IPS-18a (cell line): ENCODE results near the gene PANX3.

ENCODE experiments used
- H3K27ac ChIP-seq: one replicate; pipeline ENCODE4 v1.5.1; 2013; ENCODE audit warnings: low read length
- H3K27me3 ChIP-seq: one replicate; pipeline ENCODE4 v1.6.1; 2013; ENCODE audit warnings: mild to moderate bottlenecking, low read length; ENCODE audit not compliant: control insufficient read depth, insufficient read depth
- H3K36me3 ChIP-seq: one replicate; pipeline ENCODE4 v1.6.1; 2013; ENCODE audit warnings: low read depth, low read length; ENCODE audit not compliant: control insufficient read depth
- H3K4me1 ChIP-seq: one replicate; pipeline ENCODE4 v1.6.1; 2013; ENCODE audit warnings: low read depth, low read length; ENCODE audit not compliant: control insufficient read depth
- H3K4me3 ChIP-seq: one replicate; pipeline ENCODE4 v1.5.1; 2013; ENCODE audit warnings: low read length
- H3K9ac ChIP-seq: one replicate; pipeline ENCODE4 v1.6.1; 2013; ENCODE audit warnings: mild to moderate bottlenecking, low read length, moderate library complexity
- H3K9me3 ChIP-seq: one replicate; pipeline ENCODE4 v1.6.1; 2013; ENCODE audit warnings: low read depth, low read length; ENCODE audit not compliant: control insufficient read depth

The PANX3 gene

DNA sequence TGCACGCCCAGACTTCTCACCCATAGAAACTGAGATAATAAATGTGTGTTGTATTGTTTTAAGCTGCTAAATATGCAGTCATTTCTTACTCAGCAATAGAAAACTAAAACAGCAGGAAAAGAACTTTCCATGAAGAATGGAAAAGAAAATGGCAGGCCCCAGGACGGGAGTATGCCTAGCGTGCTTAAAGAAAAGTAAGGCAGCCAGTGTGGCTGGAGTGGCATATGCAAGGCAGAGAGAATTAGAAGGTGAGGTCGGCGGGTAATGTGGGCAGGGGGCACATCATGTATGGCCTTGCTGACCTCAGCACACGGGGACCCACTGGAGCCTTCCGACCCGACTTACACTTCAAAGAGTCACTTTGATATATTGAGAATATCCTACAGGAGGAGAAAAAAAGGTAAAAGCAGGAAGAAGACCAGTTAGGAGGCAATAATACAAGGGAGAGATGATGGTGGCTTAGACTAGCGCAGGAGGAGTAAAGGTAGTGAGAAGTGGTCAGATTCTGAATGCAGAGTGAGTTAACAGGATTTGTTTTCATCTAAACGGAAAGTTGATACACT, 31.9 kb downstream of the PANX3 start:
- Histone ChIP-seq H3K4me3 (no peak overlapping the region), H3K36me3 (no peaks in the 10 kb centered on the region), H3K9ac (no peak overlapping the region), H3K9me3 (no peaks in the 10 kb centered on the region), H3K4me1 (peaks cover 6% of the 10 kb centered on the region), H3K27me3 (no peaks in the 10 kb centered on the region), H3K27ac (no peak overlapping the region)

DNA sequence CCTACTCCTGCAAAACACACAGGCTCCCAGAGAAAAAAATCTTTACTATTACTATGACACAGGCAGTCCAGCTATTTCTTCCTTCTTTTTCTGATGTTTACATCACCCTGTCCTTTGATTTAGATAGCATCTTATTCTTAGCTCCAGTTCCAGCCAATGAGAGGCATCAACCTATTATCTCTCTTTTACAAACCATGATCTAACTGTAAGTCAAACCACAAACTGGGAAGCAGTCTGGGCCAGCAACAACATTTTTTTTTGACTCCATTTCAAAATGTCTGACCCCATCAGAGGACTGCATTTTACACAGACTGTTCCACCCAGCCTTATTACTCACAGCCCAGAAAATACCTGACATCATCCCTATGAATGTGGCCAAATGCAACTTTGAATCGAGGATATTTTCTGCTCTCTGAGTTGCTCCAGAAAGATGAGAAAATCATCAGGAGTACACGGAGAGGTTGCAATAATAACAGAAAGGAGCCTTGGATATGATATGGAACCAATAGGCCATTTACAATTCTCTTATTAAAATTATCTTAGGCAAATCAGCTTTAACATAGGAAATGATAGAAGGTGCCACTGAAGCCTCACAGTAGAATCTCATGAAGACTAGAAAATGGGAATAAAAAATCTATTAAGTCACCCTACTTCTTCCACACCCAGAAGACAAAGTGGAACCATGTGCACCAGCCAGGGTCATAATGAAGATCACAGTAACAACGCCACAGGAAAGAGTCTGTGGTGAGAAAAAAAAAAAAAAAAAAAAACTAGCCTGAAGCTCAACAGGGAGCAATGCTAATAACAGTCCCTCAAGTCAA, 32.6 kb downstream of the PANX3 start:
- Histone ChIP-seq H3K36me3 (no peaks in the 10 kb centered on the region), H3K4me1 (peaks cover 6% of the 10 kb centered on the region), H3K27ac (no peak overlapping the region), H3K9ac (no peak overlapping the region), H3K9me3 (no peaks in the 10 kb centered on the region), H3K27me3 (no peaks in the 10 kb centered on the region), H3K4me3 (no peak overlapping the region)

DNA sequence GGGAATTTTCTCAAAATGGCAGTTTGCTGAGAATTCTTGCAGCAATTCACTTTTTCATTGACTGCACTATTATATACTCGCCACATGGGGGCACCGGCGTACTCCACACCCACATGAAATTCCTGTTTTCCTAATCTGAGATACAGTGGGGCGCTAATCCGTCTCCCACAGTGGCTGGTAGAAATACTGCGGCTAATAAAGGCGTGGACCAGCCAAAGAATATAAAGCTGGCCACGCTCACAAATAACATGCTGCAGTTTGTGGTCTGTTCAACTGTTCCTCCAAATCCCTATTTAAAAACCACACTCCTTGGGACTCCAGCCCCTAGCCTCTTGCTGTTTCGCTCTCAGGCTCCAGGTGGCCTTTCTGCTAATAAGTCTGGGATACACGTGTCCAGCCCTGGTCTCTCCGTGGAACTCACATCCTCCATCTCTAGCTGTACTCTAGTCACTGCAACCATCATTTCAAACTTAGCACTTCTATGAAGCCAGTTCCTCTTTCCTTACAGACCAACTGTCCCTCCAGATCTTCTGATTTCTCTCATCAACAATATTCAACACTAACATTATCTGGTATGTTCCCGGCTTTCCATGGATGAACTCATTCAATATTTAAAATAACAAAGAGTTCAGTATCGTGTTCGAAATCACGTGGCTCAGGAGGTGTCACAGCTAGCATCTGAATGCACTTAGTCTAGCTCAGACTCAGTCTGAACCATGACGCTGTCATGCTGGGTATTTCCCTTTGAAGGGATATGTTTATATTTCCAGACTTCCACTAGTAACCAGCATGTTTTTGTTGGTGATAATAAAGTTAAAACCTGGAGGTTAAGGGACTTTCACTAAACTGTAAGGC, 33.4 kb downstream of the PANX3 start:
- H3K27ac ChIP-seq, result no peak overlapping the region
- peak overlapping the region; percentile 40 for H3K4me3 ChIP-seq
- no peaks in the 10 kb centered on the region for H3K9me3 ChIP-seq
- H3K4me1 ChIP-seq, result peaks cover 6% of the 10 kb centered on the region
- H3K27me3 ChIP-seq, result no peaks in the 10 kb centered on the region
- H3K9ac ChIP-seq, result no peak overlapping the region
- H3K36me3 ChIP-seq, result no peaks in the 10 kb centered on the region

DNA sequence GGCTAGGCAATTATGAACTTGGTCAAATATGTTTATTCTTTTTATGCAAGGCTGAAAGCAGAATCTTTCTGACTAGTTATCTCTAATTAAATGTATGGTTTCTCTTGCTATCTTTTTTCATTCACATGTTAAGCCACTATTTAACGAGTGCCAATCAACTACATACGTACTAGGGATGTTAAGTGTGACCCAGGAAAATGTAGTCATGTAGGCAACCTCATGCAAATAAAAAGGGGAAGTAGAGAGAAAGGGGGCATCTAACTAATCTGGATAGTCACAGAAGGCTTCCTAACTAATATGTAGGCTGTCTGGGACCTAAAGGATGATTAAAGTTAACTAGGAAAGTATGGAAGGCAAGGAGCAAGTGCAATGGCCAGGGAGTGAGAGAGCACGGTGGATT, 34.9 kb downstream of the PANX3 start:
- no peak overlapping the region for H3K4me3 ChIP-seq
- no peak overlapping the region for H3K9ac ChIP-seq
- peaks cover 6% of the 10 kb centered on the region for H3K4me1 ChIP-seq
- no peaks in the 10 kb centered on the region for H3K9me3 ChIP-seq
- no peak overlapping the region for H3K27ac ChIP-seq
- no peaks in the 10 kb centered on the region for H3K27me3 ChIP-seq
- no peaks in the 10 kb centered on the region for H3K36me3 ChIP-seq

DNA sequence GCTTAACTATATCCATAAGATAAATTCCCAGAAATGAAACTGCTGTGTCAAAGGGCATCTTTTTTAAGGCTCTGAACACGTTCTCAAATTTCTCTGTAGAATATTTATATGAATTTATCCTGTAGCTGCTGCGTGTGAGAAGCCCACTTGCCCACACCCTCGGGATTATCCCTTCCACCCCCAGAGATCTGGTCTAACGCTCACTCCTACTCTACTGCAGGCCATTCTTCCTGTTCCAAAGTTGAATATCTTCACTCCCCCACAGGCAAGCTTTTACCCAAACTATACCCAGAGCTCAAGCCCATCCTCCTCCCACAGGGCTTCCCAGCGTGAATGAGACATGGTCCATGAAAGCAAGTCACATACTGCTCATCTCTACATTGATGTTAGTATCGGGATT, 37.4 kb downstream of the PANX3 start:
- no peaks in the 10 kb centered on the region for H3K9me3 ChIP-seq
- no peaks in the 10 kb centered on the region for H3K36me3 ChIP-seq
- H3K27me3 ChIP-seq, result no peaks in the 10 kb centered on the region
- H3K4me1 ChIP-seq, result peaks cover 6% of the 10 kb centered on the region
- no peak overlapping the region for H3K27ac ChIP-seq
- no peak overlapping the region for H3K4me3 ChIP-seq
- no peak overlapping the region for H3K9ac ChIP-seq

DNA sequence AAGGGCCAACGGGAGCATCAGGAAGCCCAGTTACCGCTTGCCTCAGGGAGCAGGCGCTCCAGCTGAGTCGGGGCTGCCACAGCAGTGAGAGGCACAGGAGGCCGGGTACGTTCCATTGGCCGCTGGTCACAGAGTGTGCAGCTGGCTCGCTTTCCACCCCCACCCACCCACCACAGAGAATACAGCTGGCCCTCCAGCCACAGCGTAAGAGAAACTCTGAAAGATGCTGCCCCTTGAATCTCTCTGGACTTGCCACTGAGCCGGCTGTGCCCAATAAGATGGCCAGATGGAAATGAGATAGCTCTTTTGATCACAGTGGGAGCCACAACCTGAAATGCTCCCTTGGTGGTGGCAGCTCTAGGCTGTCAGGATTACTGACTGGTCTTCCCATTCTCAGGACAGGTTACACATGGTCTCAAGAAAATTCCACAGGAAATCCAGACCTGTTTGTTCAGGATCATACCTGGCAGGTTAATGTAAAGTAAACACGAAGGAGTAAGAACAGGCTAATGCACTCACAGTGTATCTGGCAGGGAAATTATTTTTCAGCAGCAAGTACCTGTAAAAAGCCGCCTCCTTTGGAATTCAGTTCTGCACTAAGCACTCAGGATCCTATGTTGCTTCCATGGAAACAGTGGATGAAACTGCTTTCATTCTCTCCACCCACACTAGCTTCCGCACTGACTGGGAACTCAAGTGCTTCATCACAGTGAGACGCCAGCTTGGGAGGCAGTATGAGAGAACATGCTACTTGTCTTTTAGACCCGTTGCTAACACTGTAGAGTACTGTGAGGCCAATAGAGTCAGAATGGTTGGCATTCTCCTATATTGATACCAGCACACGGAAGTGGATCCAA, 45.8 kb downstream of the PANX3 start:
- Histone ChIP-seq H3K36me3 (no peaks in the 10 kb centered on the region), H3K27me3 (peaks cover 10% of the 10 kb centered on the region), H3K4me1 (peaks cover 22% of the 10 kb centered on the region), H3K9me3 (no peaks in the 10 kb centered on the region), H3K27ac (no peak overlapping the region), H3K4me3 (peak overlapping the region; percentile 25), H3K9ac (no peak overlapping the region)

DNA sequence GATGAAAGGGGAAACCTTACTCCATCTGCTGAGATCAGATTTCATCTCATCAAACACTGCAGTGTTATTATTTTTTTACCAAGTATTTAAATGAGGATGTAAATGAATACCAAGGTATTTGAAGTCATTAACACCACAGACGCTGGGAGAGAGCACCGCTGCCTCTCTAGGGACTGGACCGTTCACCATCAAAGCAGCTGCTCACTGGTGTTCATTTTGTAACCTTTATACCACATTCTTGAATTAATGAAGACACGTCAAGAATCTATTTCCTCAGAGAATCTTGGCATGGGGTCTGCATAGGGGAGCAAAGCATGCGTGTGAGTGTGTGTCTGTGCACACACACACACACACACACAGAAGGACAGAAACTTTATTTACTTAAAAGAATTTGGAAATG, 46.7 kb downstream of the PANX3 start:
- Histone ChIP-seq H3K36me3 (no peaks in the 10 kb centered on the region), H3K4me1 (peaks cover 22% of the 10 kb centered on the region), H3K27ac (no peak overlapping the region), H3K9ac (no peak overlapping the region), H3K27me3 (peaks cover 10% of the 10 kb centered on the region), H3K9me3 (no peaks in the 10 kb centered on the region), H3K4me3 (no peak overlapping the region)

DNA sequence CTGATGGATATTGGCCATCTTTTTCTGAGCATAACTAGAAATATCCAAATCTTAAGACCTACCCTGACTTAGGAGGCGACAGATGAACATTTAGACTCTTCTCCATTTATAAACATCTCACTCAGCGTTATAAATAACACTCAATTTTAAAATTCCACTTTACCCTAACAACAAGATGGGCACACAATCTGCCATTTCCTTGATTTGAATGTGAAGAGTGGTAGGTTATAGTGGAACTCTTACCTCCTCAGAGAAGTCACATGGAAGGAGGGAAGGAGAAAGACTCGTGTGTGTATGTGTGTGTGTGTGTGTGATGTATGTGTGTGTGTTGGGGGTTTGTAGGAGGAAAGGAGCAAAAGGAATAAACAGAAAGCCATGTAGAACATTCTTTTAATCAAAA, 47.3 kb downstream of the PANX3 start:
- H3K27me3 ChIP-seq, result peaks cover 10% of the 10 kb centered on the region
- no peaks in the 10 kb centered on the region for H3K9me3 ChIP-seq
- H3K27ac ChIP-seq, result no peak overlapping the region
- H3K9ac ChIP-seq, result no peak overlapping the region
- H3K36me3 ChIP-seq, result no peaks in the 10 kb centered on the region
- H3K4me3 ChIP-seq, result no peak overlapping the region
- peaks cover 22% of the 10 kb centered on the region for H3K4me1 ChIP-seq

DNA sequence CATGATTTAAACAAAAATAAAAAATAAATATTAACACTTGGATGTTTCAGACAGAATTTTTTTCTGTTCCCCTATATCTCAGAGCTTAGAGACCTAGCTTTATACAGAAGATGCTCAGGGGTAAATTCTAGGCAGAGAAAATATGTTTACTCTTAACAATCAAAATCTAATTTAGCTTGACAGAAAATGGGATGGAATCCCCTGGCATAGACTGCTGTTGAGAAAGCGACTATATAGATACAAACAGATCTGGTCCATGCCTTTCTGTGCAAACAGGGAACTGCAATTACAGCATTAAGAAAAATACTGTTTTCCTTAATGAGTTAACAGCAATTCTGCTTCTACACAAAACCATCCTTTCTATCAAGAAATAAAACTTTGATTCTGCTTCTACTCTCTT, 47.8 kb downstream of the PANX3 start:
- Histone ChIP-seq H3K4me3 (no peak overlapping the region), H3K4me1 (peaks cover 22% of the 10 kb centered on the region), H3K9ac (no peak overlapping the region), H3K27me3 (peaks cover 10% of the 10 kb centered on the region), H3K36me3 (no peaks in the 10 kb centered on the region), H3K9me3 (no peaks in the 10 kb centered on the region), H3K27ac (no peak overlapping the region)

DNA sequence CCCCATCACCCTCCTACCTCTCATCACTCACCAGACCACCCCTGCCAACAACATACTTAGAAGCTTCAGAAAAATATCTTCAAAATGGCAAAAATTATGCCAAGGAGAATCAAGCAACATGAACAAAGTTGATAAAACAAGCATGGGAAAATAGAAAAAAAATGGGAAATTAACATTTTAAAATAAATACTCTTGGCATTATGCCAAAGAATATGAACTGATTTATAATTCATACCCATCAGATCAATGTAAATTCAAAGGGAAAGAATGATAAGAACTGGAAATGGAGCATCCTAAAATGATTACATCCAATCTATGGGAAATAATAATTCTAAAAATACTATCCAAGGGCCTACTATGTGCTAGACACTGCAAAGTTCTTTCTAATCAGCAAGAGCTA, 50.3 kb downstream of the PANX3 start:
- H3K36me3 ChIP-seq, result no peaks in the 10 kb centered on the region
- peaks cover 19% of the 10 kb centered on the region for H3K4me1 ChIP-seq
- no peak overlapping the region for H3K27ac ChIP-seq
- no peak overlapping the region for H3K9ac ChIP-seq
- no peak overlapping the region for H3K4me3 ChIP-seq
- no peaks in the 10 kb centered on the region for H3K9me3 ChIP-seq
- peaks cover 5% of the 10 kb centered on the region for H3K27me3 ChIP-seq

DNA sequence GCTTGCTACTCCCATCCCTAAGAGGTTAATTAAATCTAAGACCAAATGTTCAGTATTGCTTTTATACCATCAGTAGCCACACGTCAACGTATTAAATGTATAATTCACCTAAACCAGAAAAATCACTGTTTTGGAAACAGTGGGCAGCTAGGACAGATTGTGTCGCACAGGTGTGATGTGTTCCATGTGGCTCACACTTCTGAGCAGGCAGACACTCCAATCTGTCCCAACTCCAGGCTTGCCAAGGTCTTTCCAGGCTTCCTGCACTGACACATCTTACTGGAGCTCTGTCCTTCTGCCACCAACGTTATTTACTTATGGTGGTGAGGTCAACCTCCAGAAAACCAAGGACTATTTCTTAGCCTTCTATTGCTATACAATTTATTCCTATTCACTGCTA, 50.9 kb downstream of the PANX3 start:
- Histone ChIP-seq H3K4me3 (no peak overlapping the region), H3K9ac (no peak overlapping the region), H3K27me3 (peaks cover 7% of the 10 kb centered on the region), H3K27ac (no peak overlapping the region), H3K9me3 (no peaks in the 10 kb centered on the region), H3K4me1 (peaks cover 15% of the 10 kb centered on the region), H3K36me3 (no peaks in the 10 kb centered on the region)
